Osteoblast (primary cell): Measurements from ENCODE around the gene CCN6. TPM values are rescaled to one million over a fixed set of nuclear protein-coding genes. Genes with fewer than 3 reads are reported as not detected.

Experiments used
- DNase-seq: peaks from one replicate; pipeline ENCODE4 v3.0.0; 2011; ENCODE audit warnings: low spot score, mixed read lengths; ENCODE audit not compliant: insufficient read length; ENCODE audit errors: missing footprints
- H2AFZ ChIP-seq: 2 replicates; pipeline ENCODE4 v1.6.0; 2011; ENCODE audit warnings: mild to moderate bottlenecking, low read length
- H3K27ac ChIP-seq: 2 replicates; pipeline ENCODE4 v1.5.1; 2011; ENCODE audit warnings: mild to moderate bottlenecking, low read depth, low read length, moderate library complexity
- H3K27me3 ChIP-seq: 2 replicates; pipeline ENCODE4 v1.6.0; 2012; ENCODE audit warnings: mild to moderate bottlenecking, control low read depth, inconsistent platforms, low read length, moderate library complexity; ENCODE audit not compliant: insufficient read depth
- H3K36me3 ChIP-seq: 2 replicates; pipeline ENCODE4 v1.5.1; 2011; ENCODE audit warnings: mild to moderate bottlenecking, low read length, control low read depth, moderate library complexity; ENCODE audit not compliant: insufficient read depth
- H3K4me1 ChIP-seq: 2 replicates; pipeline ENCODE4 v1.5.1; 2011; ENCODE audit warnings: mild to moderate bottlenecking, low read length, control low read depth, moderate library complexity; ENCODE audit not compliant: insufficient read depth
- H3K4me2 ChIP-seq: 2 replicates; pipeline ENCODE4 v1.6.0; 2011; ENCODE audit warnings: mild to moderate bottlenecking, low read length; ENCODE audit not compliant: insufficient read depth
- H3K4me3 ChIP-seq: fragments of 200-600 bp; sonication (generic); 3 replicates; pipeline ENCODE4 v1.5.1; 2012; ENCODE audit warnings: mild to moderate bottlenecking, low read length, inconsistent platforms; ENCODE audit not compliant: insufficient read depth
- H3K79me2 ChIP-seq: 2 replicates; pipeline ENCODE4 v1.6.0; 2012; ENCODE audit warnings: mild to moderate bottlenecking, low read length, control low read depth, inconsistent platforms; ENCODE audit not compliant: insufficient read depth
- H3K9me3 ChIP-seq: 2 replicates; pipeline ENCODE4 v1.5.1; 2011; ENCODE audit warnings: low read depth, low read length, control low read depth
- H4K20me1 ChIP-seq: 2 replicates; pipeline ENCODE4 v1.6.0; 2012; ENCODE audit warnings: mild to moderate bottlenecking, low read length, control low read depth; ENCODE audit not compliant: insufficient read depth
- CTCF ChIP-seq: IDR thresholded peaks from 2 replicates; pipeline ENCODE4 v1.5.1; 2011; ENCODE audit warnings: mild to moderate bottlenecking, low read depth, low read length, moderate library complexity; ENCODE audit errors: extremely low read depth
- total RNA-seq: library from RNA; depleted of rRNA; stranded (reverse); fragments of >200 nt; gene quantifications from 2 replicates; pipeline ENCODE4 v1.2.3, GENCODE V29; 2012

Gene CCN6
- total RNA-seq, 1 donor: 6.9 TPM

GRCh38 chr6:112030961-112031660 lies 22.8 kb upstream of the CCN6 start:
- Histone ChIP-seq H3K36me3 (no peaks in the 10 kb centered on the region), H3K4me1 (peaks cover 22% of the 10 kb centered on the region), H3K4me3 (no peak overlapping the region), H3K27me3 (peaks cover 2% of the 10 kb centered on the region), H3K9me3 (no peaks in the 10 kb centered on the region), H2AFZ (no peak overlapping the region), H3K4me2 (no peak overlapping the region), H4K20me1 (no peaks in the 10 kb centered on the region), H3K79me2 (no peaks in the 10 kb centered on the region), H3K27ac (no peak overlapping the region)
- DNase-seq: peak; percentile 14
- TF ChIP-seq CTCF: no peak

GRCh38 chr6:112031960-112032359 lies 21.9 kb upstream of the CCN6 start:
- no peaks in the 10 kb centered on the region for H3K9me3 ChIP-seq
- peaks cover 29% of the 10 kb centered on the region for H3K4me1 ChIP-seq
- H3K36me3 ChIP-seq: no peaks in the 10 kb centered on the region
- H3K27ac ChIP-seq: no peak overlapping the region
- H3K4me3 ChIP-seq: no peak overlapping the region
- no peak for DNase-seq
- no peak overlapping the region for H2AFZ ChIP-seq
- H3K27me3 ChIP-seq: peaks cover 2% of the 10 kb centered on the region
- no peak overlapping the region for H3K4me2 ChIP-seq
- H4K20me1 ChIP-seq: no peaks in the 10 kb centered on the region
- no peak for TF ChIP-seq CTCF
- H3K79me2 ChIP-seq: no peaks in the 10 kb centered on the region

- Histone ChIP-seq H3K9me3 (no peaks in the 10 kb centered on the region), H3K4me3 (no peak overlapping the region), H3K4me1 (peaks cover 35% of the 10 kb centered on the region), H3K79me2 (no peaks in the 10 kb centered on the region), H3K4me2 (no peak overlapping the region), H2AFZ (no peak overlapping the region), H3K27ac (no peak overlapping the region), H4K20me1 (no peaks in the 10 kb centered on the region), H3K36me3 (no peaks in the 10 kb centered on the region), H3K27me3 (peaks cover 2% of the 10 kb centered on the region)
- TF ChIP-seq CTCF: no peak
- DNase-seq: no peak
Observed at GRCh38 chr6:112032728-112033127, 21.2 kb upstream of the CCN6 start.

GRCh38 chr6:112033791-112034615 lies 19.9 kb upstream of the CCN6 start:
- Histone ChIP-seq H3K9me3 (no peaks in the 10 kb centered on the region), H3K4me3 (no peak overlapping the region)

More at GRCh38 chr6:112033791-112034615, 19.9 kb upstream of the CCN6 start:
- Histone ChIP-seq H2AFZ (peak overlapping the region; percentile 8), H3K4me1 (peaks cover 43% of the 10 kb centered on the region), H3K79me2 (no peaks in the 10 kb centered on the region), H3K27ac (no peak overlapping the region), H3K36me3 (no peaks in the 10 kb centered on the region), H4K20me1 (no peaks in the 10 kb centered on the region), H3K4me2 (no peak overlapping the region), H3K27me3 (peaks cover 2% of the 10 kb centered on the region)
- TF ChIP-seq CTCF: no peak
- no peak for DNase-seq
